ENCODE data around the gene SOBP.

SOBP gene

GRCh38 chr6:107523054-107523791 lies 33.3 kb downstream of the SOBP start:
- FAIRE-seq: no peak

GRCh38 chr6:107523794-107524193 lies 33.9 kb downstream of the SOBP start:
- FAIRE-seq: no peak

GRCh38 chr6:107524626-107525025 lies 34.7 kb downstream of the SOBP start:
- no peak for FAIRE-seq

GRCh38 chr6:107531868-107532267 lies 42.0 kb downstream of the SOBP start:
- FAIRE-seq: no peak

DNA sequence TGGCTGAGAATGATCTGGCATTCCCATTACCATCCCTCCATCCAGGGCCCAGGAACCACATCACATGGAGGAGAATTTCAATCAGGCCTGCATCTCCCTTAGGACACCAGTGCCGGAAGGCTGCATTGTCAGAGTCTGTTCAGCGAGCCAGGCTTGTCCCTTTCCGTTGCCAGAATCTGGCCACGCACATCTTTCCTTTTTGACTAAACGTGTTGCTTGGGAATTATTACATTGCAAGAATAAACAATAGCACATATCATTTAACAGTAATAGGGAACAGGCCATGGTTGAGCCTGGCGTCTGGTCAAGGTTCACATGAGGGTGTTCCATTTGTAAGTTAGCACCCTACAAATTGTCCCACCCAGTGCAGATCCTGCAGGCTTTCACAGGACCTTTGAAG lies 42.8 kb downstream of the SOBP start:
- FAIRE-seq: no peak

GRCh38 chr6:107533415-107534059 lies 43.6 kb downstream of the SOBP start:
- no peak for FAIRE-seq

- FAIRE-seq: no peak
Observed at GRCh38 chr6:107534571-107535141, 44.7 kb downstream of the SOBP start.

- FAIRE-seq: no peak
Observed at GRCh38 chr6:107535626-107536025, 45.7 kb downstream of the SOBP start.

DNA sequence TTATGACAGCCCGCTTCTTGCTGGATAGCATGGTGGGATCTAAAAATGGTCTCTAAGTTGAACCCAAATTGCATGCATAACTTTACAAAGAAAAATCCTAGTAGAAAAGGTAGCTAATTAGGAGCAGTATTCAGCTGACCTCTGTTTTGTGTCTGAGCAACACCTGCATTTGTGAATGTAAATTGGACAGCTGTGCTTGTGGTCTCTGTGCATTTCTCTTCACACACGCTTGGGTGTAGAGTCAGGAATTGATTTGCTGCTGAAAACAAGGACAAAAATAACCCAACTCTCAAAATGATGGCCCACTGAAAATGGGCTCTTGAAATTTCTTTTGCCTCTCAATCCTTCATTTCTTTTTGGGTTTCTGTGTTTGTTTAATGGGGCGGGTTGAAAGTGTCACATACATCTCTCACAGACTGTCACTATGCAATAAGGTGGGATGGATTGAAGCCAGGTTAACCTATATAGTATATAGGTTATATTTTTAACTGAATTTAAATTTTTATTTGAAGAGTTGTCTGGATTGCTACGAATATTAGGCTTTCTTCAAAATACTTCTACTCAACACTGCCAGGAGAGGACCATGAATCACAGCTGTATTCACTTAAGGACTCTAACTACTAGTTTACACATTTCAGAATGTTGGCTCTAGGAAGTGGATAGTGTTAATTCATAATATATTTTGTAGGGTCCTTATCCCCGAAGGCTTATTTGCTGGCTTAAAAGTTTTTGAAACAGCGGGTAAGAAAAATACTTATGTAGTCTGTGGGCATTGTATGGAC lies 46.5 kb downstream of the SOBP start:
- FAIRE-seq: no peak

GRCh38 chr6:107537559-107537958 lies 47.6 kb downstream of the SOBP start:
- FAIRE-seq: no peak

- FAIRE-seq: no peak
Observed at GRCh38 chr6:107538856-107539387, 49.0 kb downstream of the SOBP start.

DNA sequence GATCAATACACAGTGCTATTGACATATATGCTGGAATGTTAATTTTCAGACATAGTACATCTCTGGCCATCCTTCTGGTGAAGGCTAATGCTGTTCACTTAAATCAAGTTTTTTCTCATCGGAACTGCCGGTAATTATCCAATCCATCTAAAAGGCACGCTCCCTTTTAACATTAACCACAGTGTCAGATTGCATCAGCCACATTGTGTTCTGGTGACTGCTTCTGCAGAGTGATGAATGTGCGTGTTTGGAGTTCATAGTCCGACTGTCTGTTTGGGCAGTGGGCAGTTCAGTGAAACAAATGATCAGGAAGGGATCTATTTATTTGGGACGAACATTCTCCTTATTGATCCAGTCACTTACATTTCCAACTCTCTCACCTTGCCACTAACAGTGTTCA lies 49.5 kb downstream of the SOBP start:
- no peak for FAIRE-seq

DNA sequence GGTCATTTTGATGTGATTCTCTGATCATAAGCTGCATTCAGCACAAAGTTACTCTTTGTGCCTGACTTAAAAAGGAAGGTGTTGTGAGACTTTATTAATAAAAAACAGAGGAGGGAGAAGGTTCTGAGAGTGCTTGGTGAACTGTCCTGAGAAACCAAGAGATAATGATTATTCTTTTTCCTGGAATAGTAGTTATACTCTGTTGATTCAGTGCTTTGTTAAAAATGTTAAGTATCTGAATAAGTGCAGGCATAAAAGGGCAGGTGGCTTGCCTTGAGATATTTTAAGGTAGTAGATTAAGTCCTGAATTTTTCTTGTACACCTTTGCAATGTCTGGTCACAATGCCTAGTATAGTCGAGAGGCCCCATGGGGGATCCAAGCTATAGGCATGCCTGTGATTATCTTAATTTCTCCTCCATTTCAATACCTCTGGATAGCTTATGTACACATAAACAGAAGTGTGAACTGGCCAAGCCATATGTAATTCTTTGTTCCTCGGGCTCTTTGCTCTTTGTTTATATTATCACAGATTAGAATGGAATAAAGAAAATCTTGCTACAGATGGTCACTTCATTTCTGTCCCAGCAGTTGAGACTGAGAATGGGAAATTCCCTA lies 50.0 kb downstream of the SOBP start:
- no peak for FAIRE-seq

DNA sequence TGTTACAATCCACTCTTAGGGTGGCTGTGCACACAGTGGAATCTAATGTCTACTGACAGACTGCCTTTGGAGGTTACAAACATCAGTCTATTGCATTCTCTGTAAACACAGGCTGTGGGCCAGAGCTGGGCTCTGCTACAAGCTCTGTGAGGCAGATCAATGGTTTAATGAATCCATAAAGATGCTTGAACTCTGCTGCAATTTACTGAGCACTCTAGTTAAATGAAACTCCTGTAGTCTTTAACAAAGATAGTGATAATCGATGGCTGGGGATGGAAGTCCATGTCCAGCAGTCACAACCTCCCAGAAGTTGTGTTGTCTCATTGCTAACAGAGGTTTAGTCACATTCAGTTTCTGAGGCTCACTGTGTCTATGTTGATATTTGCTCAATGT lies 50.5 kb downstream of the SOBP start:
- no peak for FAIRE-seq

DNA sequence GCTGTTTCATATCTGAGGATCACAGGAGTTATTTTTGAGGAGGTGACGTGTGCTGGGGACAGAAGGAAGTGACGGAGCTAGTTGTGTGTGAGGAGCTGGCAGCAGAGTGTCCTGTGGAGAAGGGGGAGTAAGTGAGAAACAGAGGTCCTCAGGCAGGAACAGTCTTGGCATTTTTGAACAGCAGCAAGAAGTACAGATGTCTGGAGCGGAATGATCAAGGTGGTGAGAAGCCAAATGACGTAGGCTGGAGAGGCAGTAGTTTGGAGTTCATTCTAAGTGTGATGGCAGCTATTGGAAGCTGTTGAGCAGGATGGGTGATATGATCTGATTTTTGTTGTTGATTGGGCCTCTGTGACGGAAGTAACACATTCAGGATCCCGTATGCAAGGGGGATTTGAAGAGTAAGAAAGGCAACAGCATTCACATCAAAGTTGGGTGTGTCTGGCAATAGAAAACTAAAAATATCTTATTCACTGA lies 52.3 kb downstream of the SOBP start:
- FAIRE-seq: no peak

DNA sequence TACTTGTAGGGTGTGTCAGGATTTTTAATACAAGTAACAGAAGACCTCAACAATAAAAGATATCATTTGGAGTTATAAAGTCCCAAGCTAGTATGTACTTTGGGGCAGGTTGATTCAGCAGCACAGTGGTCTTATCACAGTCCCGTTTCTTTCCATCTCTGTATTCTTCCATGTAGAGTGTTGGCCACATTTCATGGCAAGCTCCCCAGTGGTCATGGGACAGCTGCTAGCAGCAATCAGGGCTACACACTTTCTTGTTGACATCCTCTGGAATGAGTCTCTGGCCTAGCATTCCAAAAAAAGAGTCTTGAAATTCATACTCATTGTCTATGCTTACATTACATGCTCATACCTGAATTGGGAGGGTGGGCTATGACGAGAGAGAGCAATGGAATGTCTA lies 53.2 kb downstream of the SOBP start:
- no peak for FAIRE-seq

GRCh38 chr6:107543567-107543966 lies 53.6 kb downstream of the SOBP start:
- FAIRE-seq: no peak

DNA sequence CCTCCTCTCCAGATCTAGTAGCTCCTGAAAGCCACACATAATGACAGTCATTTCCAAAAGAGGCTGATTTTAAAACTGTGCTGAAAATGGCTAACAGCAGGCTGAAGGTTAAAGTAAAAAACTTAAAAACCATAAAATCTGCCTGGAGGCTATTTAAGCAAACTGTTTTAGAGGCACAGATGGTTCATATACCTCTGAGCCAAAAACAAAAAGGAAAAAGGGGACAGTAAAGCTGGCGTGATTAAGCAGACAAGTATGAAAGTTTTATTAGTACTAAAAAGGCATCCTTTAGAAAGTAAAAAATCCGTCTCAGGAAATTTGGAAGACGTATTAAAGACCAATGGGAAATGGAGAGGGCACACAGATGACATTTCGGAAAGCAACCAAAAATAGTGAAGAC lies 55.8 kb downstream of the SOBP start:
- FAIRE-seq: no peak

DNA sequence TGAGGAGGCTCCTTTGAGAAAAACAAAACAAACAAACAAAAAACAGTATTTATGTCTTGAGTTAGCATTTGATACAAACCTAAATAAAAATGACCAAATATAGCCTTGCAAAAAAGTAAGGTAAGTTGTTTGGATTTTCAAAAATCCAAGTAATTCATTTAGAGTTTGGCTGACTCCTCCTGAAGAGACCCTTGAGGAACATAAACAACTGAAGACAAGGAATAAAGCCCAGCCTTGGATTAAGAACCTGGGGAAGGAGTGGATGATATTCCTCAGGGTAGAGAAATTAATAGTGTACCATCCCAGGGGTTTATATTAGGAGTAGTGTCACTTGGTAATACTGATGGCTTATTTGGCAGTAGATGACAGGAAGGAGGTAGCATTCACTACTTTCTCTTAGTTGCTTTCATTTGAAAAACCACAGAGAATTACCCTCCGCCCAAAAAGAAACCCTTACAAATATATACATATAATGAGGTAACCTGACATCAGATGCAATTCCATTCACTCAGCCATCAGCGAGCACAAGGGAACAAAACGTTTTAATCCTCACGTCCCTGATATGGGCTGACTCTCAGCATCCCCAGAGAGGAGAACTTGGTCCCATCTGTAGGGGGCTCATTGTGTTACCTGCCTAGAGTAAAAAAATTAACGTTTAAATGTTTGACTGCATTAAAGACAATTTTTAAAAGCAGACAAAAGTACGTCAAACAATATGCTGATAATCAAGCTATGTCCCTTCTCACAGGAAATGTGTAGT lies 57.0 kb downstream of the SOBP start:
- FAIRE-seq: no peak

DNA sequence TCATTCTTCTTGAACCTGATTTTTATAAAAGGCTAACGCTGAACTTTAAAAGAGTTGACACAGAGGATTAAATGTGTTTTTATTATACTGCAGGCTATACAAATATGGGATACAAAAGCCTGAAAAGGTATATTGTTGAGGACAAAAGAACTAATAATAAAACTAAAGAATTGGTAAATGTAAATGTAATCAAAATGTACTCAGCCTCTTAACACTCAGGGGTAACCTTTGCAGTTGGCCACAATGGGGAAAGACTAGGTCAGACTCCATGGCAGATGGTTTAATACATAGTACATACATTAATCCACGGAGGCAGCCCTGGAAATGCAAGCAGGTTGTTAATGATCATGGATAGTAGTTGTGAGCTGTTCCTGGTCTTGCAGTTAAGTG lies 57.5 kb downstream of the SOBP start:
- no peak for FAIRE-seq

DNA sequence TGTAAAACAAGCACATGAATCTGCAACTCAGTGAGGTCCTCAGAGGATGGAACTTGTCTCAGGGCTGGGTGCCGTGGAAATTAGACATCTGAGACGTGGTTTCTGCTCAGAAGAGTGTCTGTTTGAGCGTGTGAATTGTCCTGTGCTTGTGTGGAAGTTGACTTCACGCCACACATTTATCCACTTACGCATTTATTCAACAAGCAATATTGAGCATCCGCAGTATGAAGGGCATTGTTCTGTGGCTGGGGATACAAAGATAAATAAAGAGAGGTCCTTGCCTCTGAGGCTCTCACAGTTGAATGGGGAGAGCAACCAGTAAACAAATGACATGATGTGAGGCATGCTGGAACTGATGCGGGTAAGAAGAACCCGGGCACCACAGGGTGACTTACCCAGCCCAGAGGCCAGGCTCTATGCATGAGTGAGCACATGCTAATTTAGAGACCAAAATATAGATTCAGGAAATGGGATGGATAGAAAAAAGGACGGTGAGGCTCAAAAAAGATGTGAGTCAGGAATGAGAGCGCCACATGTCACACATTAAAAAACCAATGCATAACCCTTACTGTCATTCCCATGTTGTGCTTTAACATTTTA lies 60.4 kb downstream of the SOBP start:
- FAIRE-seq: no peak

GRCh38 chr6:107550906-107551305 lies 61.0 kb downstream of the SOBP start:
- no peak for FAIRE-seq
